Subcutaneous adipose tissue (tissue), 4 donors: ENCODE data around the gene TMEM235. TPM values are rescaled to one million over a fixed set of nuclear protein-coding genes. Genes with fewer than 3 reads are reported as not detected.

ENCODE experiments used
- CTCF ChIP-seq: fragments of 450-650 bp; IDR thresholded peaks from one replicate; pipeline ENCODE4 v1.5.1; 2016; ENCODE audit warnings: low read depth, mild to moderate bottlenecking, control low read depth, antibody characterized with exemption, moderate library complexity
- total RNA-seq, 4 donors: library from RNA; depleted of rRNA; stranded (reverse); fragments of >200 nt; gene quantifications; one replicate each; pipeline ENCODE4 v1.1.0, GENCODE V29; 2016

The TMEM235 gene
- total RNA-seq, 4 donors from 2014 or later, result not detected

- TF ChIP-seq CTCF, result no peak
Measured at GRCh38 chr17:78234261-78234865, 2.9 kb downstream of the TMEM235 start.

GRCh38 chr17:78235885-78236284 lies 4.5 kb downstream of the TMEM235 start:
- TF ChIP-seq CTCF, result no peak

- no peak for TF ChIP-seq CTCF
Measured at GRCh38 chr17:78236362-78237127, 5.1 kb downstream of the TMEM235 start.

GRCh38 chr17:78237401-78238012 lies 6.1 kb downstream of the TMEM235 start:
- TF ChIP-seq CTCF, result no peak

- TF ChIP-seq CTCF, result no peak
Measured at GRCh38 chr17:78238823-78239488, 7.5 kb downstream of the TMEM235 start.

- no peak for TF ChIP-seq CTCF
Measured at GRCh38 chr17:78239489-78239931, 8.1 kb downstream of the TMEM235 start.
